Head of caudate nucleus (tissue), 42 donors: ENCODE measurements around the gene LTA.

Experiments
- DNase-seq, 42 donors: peaks; one replicate each; pipeline versions ENCODE4 v3.0.0 to v3.0.0-alpha.2; 2020 to 2021; ENCODE audit warnings: mixed read lengths in 7 of 42
- intact Hi-C: fragments of 100-400 bp; cut with DNase I; formaldehyde crosslinking; loops from one replicate; pipeline ENCODE4 v1.15.0; 2022

The LTA gene

DNA sequence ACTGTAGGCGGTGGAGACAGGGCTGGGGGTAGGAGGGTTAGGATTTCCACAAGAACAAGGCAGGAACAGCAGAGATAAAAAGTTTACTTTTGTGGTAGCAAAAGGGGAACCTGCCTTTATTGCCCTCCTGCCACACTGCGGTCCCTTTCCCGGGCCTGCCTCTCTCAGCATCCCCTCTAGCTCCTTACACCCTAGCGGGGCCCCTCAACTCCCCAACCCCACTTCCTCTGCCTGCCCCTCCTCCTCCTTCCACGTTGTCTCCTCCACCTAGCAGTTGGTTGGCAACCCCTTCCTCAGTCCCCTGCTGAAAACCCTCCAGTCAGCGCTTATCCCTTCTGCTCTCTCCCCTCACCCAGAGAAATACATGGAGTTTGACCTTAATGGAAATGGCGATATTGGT, 43.7 kb downstream of the LTA start:
- DNase-seq: peak in 6 of 42 donors; percentile 11 to 48 (median 26)
- intact Hi-C loops: no loop called here

GRCh38 chr6:31617010-31617409, 44.9 kb downstream of the LTA start:
- intact Hi-C loops: no loop called here
- DNase-seq: no peak

DNA sequence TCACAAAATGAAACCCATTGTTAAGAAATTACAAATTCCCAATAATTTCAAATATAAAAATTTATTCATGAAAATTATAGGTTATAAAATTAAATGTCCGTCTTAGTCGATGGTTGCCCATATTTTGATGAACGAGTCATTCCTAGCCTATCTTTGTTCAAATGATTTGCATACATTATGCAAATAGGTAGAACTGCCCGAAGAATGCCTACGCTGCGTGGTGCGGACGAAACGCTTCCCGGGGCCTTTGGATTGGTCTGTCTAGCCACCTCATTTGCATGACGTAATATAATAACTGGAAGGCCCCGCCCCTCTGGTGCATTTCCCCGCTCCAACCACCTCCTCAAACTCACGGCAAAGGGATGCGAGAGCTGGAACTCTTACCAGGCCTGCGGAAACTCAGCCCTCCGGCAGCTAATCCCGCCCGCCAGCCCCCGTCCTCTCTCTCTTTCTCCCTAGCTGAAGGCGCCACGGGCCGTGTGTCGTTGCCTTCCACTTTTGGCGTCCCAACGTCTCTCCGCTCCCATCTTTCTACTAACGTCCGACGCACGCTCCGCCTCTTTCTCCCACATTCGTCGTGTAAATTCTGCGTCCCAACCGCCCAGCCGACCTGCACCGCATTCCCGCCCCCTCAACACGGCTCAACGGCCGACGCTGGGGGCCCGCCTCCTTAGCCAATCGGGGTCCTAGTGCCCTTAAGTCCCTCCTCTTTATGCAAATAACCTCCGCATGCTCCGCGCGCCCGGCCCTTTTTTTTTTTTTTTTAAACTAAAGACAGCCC, 47.9 kb downstream of the LTA start:
- intact Hi-C loops: loop anchor here (5.0 kb wide), 2 partner anchors 47 to 78 kb away; partner anchors contain the start of genes CSNK2B, DDX39B and LY6G5B
- peak; percentile 90 to 99 (median 97) for DNase-seq

DNA sequence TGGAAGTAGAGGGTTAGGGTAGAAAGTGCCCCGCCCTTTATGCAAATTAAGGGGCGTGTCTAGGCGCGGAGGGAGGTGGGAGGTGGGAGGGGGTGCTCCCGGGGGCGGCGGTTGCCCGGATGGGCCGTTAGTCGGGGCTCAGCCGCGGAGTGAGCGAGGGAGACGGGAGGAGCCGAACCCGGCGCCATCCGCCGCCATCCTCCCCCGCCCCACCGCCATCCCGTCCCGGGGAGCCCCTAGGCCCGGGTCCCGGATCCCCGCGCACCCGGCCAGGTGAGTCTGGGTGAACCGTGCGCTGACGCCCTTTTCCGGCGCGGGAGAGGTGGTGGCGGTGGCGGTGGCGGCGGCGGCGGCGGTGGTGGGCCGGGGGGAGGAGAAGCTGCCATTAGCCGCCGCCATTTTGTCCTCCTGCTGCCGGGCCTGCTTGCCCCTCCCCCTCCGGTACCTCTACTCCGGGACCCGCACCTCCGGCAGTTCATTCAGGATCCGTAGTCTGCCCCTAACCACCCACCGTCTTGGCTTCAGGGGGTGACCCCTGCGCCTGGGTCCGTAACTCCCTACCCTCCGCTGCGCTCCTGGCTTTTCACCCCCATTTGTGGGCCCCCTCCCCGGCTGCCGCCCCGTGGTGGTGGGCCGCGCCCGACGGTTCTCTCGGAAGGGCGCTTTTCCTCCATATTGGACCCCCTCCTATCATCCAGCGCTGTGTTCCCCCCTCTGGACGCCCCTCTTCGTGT, 48.7 kb downstream of the LTA start, which contains the start of gene PRRC2A:
Gene PRRC2A (plus strand): TSS at position 130 of the 734 bp plus-strand sequence. CDS start 2,075 bp downstream, outside the sequence.
- peak in 32 of 42 donors; percentile 48 to 98 (median 80) for DNase-seq
- intact Hi-C loops: loop anchor here (5.0 kb wide), 2 partner anchors 47 to 78 kb away; partner anchors contain the start of genes CSNK2B, DDX39B and LY6G5B

GRCh38 chr6:31621320-31621939, 49.3 kb downstream of the LTA start:
- no peak for DNase-seq
- intact Hi-C loops: loop anchor here (5.0 kb wide), 2 partner anchors 46 to 79 kb away; partner anchors contain the start of genes CSNK2B, DDX39B and LY6G5B

GRCh38 chr6:31621991-31622390, 49.9 kb downstream of the LTA start:
- no peak for DNase-seq
- intact Hi-C loops: loop anchor here (5.0 kb wide), 2 partner anchors 45 to 80 kb away; partner anchors contain the start of genes CSNK2B, DDX39B and LY6G5B

GRCh38 chr6:31622684-31623091, 50.6 kb downstream of the LTA start:
- no peak for DNase-seq
- intact Hi-C loops: loop anchor here (5.0 kb wide), 2 partner anchors 45 to 80 kb away; partner anchors contain the start of genes CSNK2B, DDX39B and LY6G5B
